ENCODE measurements around the gene OGFRL1. TPM values are rescaled to one million over a fixed set of nuclear protein-coding genes. Genes with fewer than 3 reads are reported as not detected.
A peak's percentile ranks its signal among the peaks of the same experiment; 100 is the strongest.

The OGFRL1 gene
- total RNA-seq, 1 donor from 2014 or later, result 7.1 TPM

GRCh38 chr6:71321314-71321713 lies 32.7 kb downstream of the OGFRL1 start:
- H3K36me3 ChIP-seq, result no peaks in the 10 kb centered on the region

DNA sequence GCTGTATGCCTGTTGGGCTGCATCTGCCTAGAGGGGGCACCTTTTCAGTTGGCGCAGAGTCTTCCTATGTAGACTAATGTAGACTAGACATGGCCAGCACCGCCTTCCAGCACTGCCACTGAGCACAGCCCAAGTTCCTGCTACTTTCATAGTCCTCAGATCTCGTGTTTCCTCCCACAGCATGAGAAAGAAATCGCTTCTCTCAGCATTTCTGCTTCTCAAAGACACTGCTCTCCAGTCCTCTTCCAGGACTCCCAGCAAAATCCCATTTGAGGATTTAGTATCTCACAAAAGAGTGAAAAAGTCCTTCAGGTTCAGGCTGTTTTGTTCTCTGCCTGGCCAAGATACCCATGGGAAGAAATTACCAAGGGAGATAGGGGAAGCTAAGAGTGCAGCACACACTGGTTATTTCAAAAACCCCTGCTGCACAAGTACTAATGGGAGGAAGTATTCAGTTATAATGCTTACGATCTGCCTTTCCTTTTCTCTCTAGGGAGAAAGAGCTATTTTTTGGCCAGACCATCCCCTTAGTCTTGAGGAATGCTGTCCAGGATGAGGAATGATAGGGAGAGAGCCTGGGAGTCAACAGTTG lies 35.7 kb downstream of the OGFRL1 start:
- intact Hi-C loops (cut with micrococcal nuclease), result no loop called here
- DNase-seq, result no peak
- TF ChIP-seq, protein P1, sequence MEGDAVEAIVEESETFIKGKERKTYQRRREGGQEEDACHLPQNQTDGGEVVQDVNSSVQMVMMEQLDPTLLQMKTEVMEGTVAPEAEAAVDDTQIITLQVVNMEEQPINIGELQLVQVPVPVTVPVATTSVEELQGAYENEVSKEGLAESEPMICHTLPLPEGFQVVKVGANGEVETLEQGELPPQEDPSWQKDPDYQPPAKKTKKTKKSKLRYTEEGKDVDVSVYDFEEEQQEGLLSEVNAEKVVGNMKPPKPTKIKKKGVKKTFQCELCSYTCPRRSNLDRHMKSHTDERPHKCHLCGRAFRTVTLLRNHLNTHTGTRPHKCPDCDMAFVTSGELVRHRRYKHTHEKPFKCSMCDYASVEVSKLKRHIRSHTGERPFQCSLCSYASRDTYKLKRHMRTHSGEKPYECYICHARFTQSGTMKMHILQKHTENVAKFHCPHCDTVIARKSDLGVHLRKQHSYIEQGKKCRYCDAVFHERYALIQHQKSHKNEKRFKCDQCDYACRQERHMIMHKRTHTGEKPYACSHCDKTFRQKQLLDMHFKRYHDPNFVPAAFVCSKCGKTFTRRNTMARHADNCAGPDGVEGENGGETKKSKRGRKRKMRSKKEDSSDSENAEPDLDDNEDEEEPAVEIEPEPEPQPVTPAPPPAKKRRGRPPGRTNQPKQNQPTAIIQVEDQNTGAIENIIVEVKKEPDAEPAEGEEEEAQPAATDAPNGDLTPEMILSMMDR (IDR thresholded peaks at IDR 0.05; ENCODE audit: borderline replicate concordance), result no peak
- no peak overlapping the region for H3K4me3 ChIP-seq
- H3K4me1 ChIP-seq, result peaks cover 24% of the 10 kb centered on the region
- peak overlapping the region; percentile 13 for H3K27ac ChIP-seq (replicated peaks)
- no peaks in the 10 kb centered on the region for H3K27me3 ChIP-seq (ENCODE audit: low read depth)
- no peaks in the 10 kb centered on the region for H3K9me3 ChIP-seq (replicated peaks)
- H3K36me3 ChIP-seq, result no peaks in the 10 kb centered on the region

More at GRCh38 chr6:71321314-71321713, 32.7 kb downstream of the OGFRL1 start:
- peaks cover 13% of the 10 kb centered on the region for H3K4me1 ChIP-seq
- TF ChIP-seq, protein P1 (IDR thresholded peaks at IDR 0.05; ENCODE audit: borderline replicate concordance), result no peak
- no peaks in the 10 kb centered on the region for H3K27me3 ChIP-seq (ENCODE audit: low read depth)
- no peak overlapping the region for H3K4me3 ChIP-seq
- intact Hi-C loops (cut with micrococcal nuclease), result no loop called here
- peaks cover 8% of the 10 kb centered on the region for H3K9me3 ChIP-seq (replicated peaks)
- no peak for DNase-seq
- H3K27ac ChIP-seq (replicated peaks), result no peak overlapping the region

DNA sequence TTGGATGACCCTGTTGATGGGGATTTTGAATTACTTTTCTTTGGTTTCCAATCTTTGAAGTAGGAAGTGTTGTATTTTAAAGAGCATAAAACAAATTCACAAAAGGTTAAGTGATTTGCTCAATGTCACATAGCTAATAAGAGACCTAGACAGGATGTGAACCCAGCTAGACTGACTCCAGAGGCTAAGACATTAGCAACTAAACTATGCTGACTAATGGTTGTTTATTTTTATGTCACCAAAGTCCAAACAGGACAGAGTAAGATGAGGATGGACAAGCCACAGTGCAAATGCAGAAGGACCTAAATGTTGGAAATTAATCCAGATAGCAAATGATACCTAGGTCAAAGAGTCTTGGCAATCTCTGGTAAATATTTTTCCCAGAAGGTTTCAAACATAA lies 38.0 kb downstream of the OGFRL1 start:
- no peaks in the 10 kb centered on the region for H3K9me3 ChIP-seq (replicated peaks)
- no peaks in the 10 kb centered on the region for H3K36me3 ChIP-seq
- no peak overlapping the region for H3K27ac ChIP-seq (replicated peaks)
- intact Hi-C loops (cut with micrococcal nuclease), result no loop called here
- peaks cover 16% of the 10 kb centered on the region for H3K4me1 ChIP-seq
- no peaks in the 10 kb centered on the region for H3K27me3 ChIP-seq (ENCODE audit: low read depth)
- DNase-seq, result no peak
- no peak overlapping the region for H3K4me3 ChIP-seq
- TF ChIP-seq, protein P1 (IDR thresholded peaks at IDR 0.05; ENCODE audit: borderline replicate concordance), result no peak

DNA sequence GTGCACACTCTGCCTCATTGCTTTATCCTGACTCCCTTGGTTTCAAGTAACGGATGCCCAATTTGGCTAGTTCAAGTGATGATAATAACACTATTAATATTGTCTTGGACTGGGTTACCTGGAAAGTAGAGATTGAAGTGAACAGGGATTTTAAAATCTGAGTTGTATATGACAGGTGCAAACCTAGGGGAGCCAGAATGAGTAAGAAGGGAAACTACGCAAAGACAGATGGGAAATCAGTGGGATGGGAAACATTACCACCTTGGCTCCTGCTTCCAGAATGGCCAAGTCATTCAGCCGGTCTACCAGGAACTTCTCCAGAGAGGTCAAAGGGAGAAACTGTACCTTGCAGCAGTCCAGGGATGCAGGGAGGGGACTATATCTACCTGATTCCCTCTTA lies 41.9 kb downstream of the OGFRL1 start:
- H3K27me3 ChIP-seq (ENCODE audit: low read depth), result no peaks in the 10 kb centered on the region
- peaks cover 29% of the 10 kb centered on the region for H3K4me1 ChIP-seq
- H3K9me3 ChIP-seq (replicated peaks), result no peaks in the 10 kb centered on the region
- intact Hi-C loops (cut with micrococcal nuclease), result no loop called here
- DNase-seq, result no peak
- H3K27ac ChIP-seq (replicated peaks), result no peak overlapping the region
- no peaks in the 10 kb centered on the region for H3K36me3 ChIP-seq
- TF ChIP-seq, protein P1 (IDR thresholded peaks at IDR 0.05; ENCODE audit: borderline replicate concordance), result no peak
- H3K4me3 ChIP-seq, result no peak overlapping the region

DNA sequence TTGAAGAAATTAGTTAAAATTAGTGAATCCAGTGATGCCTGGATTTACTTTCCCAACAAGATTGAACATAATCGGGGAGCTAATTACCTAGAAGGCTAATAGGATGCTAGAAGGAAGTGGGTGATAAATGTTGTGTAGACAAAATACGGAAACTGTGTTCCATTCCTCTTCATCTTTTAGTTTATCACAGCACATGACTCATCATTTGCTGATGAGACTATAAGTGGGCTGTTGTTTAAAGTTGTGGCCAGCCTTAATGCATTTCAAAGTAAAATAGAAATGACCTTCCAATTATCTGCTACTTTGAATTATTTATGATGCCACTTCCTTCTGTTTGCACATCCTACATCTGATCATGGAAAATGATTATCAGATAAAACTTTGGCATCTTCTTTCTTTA lies 43.4 kb downstream of the OGFRL1 start:
- no peaks in the 10 kb centered on the region for H3K9me3 ChIP-seq (replicated peaks)
- H3K27ac ChIP-seq (replicated peaks), result no peak overlapping the region
- TF ChIP-seq, protein P1 (IDR thresholded peaks at IDR 0.05; ENCODE audit: borderline replicate concordance), result no peak
- intact Hi-C loops (cut with micrococcal nuclease), result no loop called here
- H3K4me3 ChIP-seq, result no peak overlapping the region
- H3K4me1 ChIP-seq, result peaks cover 28% of the 10 kb centered on the region
- no peaks in the 10 kb centered on the region for H3K36me3 ChIP-seq
- no peak for DNase-seq
- no peaks in the 10 kb centered on the region for H3K27me3 ChIP-seq (ENCODE audit: low read depth)
